Hematopoietic multipotent progenitor cell treated with erythropoietin and hydrocortisone succinate and interleukin-3 and kit ligand, for 4 days (in vitro differentiated cells): Measurements from ENCODE around the gene RAB3GAP2.
"Not testable (repeated sequence)": the region's sequence is repeated elsewhere in the genome, so short reads cannot be mapped to it uniquely, and the experiment has no call there.

Experiments
- DNase-seq: peaks from one replicate; pipeline ENCODE4 v3.0.0-alpha.2; 2015

RAB3GAP2 gene

GRCh38 chr1:220281159-220281574 is 8.9 kb upstream of the RAB3GAP2 start:
- peak; percentile 43 for DNase-seq

GRCh38 chr1:220280249-220280648 is 8.0 kb upstream of the RAB3GAP2 start:
- DNase-seq: no peak

- no peak for DNase-seq
These were observed 6.7 kb upstream of the RAB3GAP2 start for GRCh38 chr1:220278991-220279390.

DNA sequence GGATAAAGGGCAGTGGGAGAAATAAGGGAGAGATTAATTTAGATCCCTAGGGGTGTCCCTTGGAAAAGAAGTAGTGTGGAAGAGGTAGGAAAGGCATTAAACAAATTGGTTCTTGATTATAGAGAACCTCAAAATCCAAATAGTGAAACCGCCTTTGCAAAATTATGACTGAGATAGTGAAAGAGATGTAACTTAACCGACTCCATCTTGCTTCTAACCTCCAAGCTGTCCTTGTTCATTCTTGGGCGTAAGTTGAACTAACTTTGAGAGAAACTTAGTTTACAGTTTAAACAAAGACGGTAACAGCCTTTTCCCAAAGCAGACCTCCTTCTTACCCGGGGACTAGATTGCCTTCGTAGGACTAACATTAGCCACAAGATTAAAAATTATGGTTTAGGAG is 3.2 kb upstream of the RAB3GAP2 start:
- DNase-seq: no peak

DNA sequence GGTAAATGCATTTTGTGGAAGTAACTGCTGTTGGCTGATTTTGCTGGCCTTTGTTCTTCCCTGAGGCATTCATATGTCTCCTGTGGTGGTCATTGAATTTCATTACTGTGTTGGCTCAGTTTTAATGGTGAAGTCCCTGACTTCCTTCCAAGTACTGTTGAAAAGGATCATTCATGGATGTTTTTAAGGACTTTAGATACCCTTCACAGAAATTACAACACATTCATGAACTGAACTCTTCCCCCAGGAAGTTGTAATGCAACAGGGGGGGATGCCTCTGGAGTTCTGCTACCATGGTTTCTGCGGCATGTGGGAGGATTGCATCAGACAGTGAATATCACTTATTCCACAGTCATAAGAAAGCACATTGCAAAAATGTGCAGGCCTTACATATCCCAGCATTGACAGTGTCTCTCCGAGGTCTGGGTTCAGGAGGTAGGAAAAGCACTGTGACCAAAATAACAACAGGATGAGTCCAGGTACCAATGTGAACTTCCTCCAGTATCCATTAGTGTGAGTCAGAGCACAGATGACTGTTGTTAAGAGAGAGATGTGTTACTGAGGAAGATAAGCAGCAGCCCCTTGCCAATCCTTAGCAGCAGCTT is 2.1 kb upstream of the RAB3GAP2 start:
- DNase-seq: no peak

DNA sequence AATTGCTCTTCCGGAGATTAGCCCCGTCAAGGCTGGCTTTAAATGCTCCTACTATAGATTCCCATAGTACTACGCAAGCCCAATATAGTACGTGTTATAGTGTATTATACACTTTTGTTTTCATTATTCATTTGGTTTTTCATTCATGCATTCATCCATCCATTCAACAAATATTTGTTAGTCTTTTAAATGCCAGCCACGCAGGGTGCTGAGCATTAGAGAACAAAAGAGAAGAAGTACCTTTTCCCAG is 513 bp upstream of the RAB3GAP2 start:
- DNase-seq: no peak

- DNase-seq: no peak
These were observed 577 bp downstream of the RAB3GAP2 start for GRCh38 chr1:220271706-220272046.

GRCh38 chr1:220269036-220269435 is 3.2 kb downstream of the RAB3GAP2 start:
- no peak for DNase-seq

DNA sequence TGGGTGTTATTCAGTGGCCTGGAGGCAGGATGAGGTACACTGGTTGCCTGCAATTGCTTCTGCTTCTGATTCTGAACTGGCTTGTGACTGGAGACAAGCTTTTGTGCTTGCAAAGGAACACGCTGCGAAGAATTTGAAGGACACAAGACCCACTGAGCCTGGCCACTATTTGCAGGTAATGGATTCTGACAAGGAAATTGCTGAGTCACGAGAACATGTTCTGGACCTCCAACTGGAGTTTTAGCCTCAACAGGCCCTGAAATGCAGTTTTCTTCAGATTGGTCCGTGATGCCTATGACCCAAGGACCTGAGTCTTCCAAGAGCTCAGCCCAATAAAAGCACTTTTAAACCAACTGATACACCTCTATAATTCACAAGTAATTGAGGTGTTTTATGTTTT is 4.6 kb downstream of the RAB3GAP2 start:
- DNase-seq: no peak

- not testable (repeated sequence) for DNase-seq
These were observed 12.0 kb downstream of the RAB3GAP2 start for GRCh38 chr1:220260228-220260627.

DNA sequence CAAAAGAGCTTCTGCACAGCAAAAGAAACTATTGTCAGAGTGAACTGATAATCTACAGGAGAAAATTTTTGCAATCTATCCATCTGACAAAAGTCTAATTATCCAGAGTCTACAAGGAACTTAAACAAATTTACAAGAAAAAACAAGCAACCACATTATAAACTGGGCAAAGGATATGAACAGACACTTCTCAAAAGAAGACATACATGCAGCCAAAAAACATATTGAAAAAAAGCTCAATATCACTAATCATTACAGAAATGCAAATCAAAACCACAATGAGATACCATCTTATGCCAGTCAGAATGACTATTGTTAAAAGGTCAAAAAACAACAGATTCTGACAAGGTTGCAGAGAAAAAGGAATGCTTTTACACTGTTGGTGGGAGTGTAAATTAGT is 12.5 kb downstream of the RAB3GAP2 start:
- DNase-seq: not testable (repeated sequence)

DNA sequence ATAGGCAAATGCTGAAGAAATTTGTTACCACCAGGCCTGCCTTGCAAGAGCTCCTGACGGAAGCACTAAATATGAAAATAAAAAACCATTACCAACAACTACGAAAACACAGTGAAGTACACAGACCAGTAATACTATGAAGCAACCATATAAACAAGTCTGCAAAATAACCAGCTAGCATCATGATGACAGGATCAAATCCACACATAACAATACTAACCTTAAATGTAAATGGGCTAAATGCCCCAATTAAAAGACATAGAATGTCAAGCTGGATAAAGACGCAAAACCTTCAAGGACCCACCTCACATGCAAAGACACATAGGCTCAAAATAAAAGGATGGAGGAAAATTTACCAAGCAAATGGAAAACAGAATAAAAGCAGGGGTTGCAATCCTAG is 16.1 kb downstream of the RAB3GAP2 start:
- DNase-seq: not testable (repeated sequence)

- no peak for DNase-seq
These were observed 17.0 kb downstream of the RAB3GAP2 start for GRCh38 chr1:220255204-220255603.

- DNase-seq: not testable (repeated sequence)
These were observed 19.0 kb downstream of the RAB3GAP2 start for GRCh38 chr1:220253290-220253689.

GRCh38 chr1:220251272-220251671 is 21.0 kb downstream of the RAB3GAP2 start:
- no peak for DNase-seq

- DNase-seq: no peak
These were observed 21.6 kb downstream of the RAB3GAP2 start for GRCh38 chr1:220250681-220251080.

DNA sequence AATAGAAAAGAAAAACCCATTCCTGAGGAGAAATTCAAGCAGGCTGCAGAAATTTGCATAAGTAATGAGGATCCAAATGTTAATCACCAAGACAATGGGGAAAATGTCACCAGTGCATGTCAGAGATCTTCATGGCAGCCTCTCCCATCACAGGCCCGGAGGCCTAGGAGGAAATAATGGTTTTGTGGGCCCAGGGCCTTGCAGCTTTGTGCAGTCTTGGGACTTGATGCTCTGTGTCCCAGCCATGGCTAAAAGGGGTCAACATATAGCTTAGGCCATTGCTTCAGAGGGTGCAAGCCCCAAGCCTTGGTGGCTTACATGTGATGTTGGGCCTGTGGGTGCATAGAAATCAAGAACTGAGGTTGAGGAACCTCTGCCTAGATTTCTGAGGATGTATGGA is 22.7 kb downstream of the RAB3GAP2 start:
- DNase-seq: no peak

- not testable (repeated sequence) for DNase-seq
These were observed 23.5 kb downstream of the RAB3GAP2 start for GRCh38 chr1:220248715-220249265.

GRCh38 chr1:220245900-220246299 is 26.4 kb downstream of the RAB3GAP2 start:
- not testable (repeated sequence) for DNase-seq

GRCh38 chr1:220243947-220244346 is 28.3 kb downstream of the RAB3GAP2 start:
- peak; percentile 67 for DNase-seq

GRCh38 chr1:220241072-220241663 is 31.1 kb downstream of the RAB3GAP2 start:
- DNase-seq: no peak

- DNase-seq: no peak
These were observed 32.3 kb downstream of the RAB3GAP2 start for GRCh38 chr1:220239966-220240365.

- no peak for DNase-seq
These were observed 33.0 kb downstream of the RAB3GAP2 start for GRCh38 chr1:220239213-220239612.

GRCh38 chr1:220236278-220236677 is 36.0 kb downstream of the RAB3GAP2 start:
- DNase-seq: not testable (repeated sequence)

- no peak for DNase-seq
These were observed 36.8 kb downstream of the RAB3GAP2 start for GRCh38 chr1:220235462-220235861.
